ENCODE measurements around the gene FAM163B.

DNA sequence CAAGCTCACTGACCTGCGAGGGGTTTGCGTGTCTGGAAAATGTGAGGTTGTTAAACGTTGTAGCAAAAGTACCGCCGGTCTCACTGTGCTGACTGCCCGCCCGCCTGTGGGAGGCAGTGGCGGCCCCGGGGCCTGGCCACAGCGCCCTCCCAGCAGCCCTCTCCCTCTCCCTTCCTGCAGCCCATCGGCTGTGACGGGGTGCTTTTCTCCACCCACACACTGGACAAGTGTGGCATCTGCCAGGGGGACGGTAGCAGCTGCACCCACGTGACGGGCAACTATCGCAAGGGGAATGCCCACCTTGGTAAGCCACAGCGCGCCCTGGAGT lies 68.5 kb downstream of the FAM163B start:
- TF ChIP-seq FOXA1 (IDR thresholded peaks at IDR 0.05) (no peak), TAF1 (conservative IDR thresholded peaks at IDR 0.05) (no peak), RAD21 (IDR thresholded peaks at IDR 0.05) (no peak), SP1 (IDR thresholded peaks at IDR 0.05) (no peak), JUND (IDR thresholded peaks at IDR 0.05) (no peak), GABPA (IDR thresholded peaks at IDR 0.05 in 1 of 2, conservative IDR thresholded peaks at IDR 0.05 in 1 of 2) (no peak), EGR1 (IDR thresholded peaks at IDR 0.05; ENCODE audit: low read depth in 2 of 2) (no peak), RXRA (IDR thresholded peaks at IDR 0.05) (no peak)
- TF ChIP-seq, protein P1, sequence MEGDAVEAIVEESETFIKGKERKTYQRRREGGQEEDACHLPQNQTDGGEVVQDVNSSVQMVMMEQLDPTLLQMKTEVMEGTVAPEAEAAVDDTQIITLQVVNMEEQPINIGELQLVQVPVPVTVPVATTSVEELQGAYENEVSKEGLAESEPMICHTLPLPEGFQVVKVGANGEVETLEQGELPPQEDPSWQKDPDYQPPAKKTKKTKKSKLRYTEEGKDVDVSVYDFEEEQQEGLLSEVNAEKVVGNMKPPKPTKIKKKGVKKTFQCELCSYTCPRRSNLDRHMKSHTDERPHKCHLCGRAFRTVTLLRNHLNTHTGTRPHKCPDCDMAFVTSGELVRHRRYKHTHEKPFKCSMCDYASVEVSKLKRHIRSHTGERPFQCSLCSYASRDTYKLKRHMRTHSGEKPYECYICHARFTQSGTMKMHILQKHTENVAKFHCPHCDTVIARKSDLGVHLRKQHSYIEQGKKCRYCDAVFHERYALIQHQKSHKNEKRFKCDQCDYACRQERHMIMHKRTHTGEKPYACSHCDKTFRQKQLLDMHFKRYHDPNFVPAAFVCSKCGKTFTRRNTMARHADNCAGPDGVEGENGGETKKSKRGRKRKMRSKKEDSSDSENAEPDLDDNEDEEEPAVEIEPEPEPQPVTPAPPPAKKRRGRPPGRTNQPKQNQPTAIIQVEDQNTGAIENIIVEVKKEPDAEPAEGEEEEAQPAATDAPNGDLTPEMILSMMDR (IDR thresholded peaks at IDR 0.05; ENCODE audit: low read depth, low read length, missing input control) = no peak
- TF ChIP-seq, protein P2, sequence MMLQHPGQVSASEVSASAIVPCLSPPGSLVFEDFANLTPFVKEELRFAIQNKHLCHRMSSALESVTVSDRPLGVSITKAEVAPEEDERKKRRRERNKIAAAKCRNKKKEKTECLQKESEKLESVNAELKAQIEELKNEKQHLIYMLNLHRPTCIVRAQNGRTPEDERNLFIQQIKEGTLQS (IDR thresholded peaks at IDR 0.05) = no peak

All from liver (tissue), 3 donors.